Activated naive CD8-positive, alpha-beta T cell (primary cell): Measurements from ENCODE around the gene CILP2.

Source experiments
- H3K27ac Mint-ChIP-seq: one replicate; pipeline ENCODE4 v1.8.0; 2021; ENCODE audit warnings: mixed read lengths
- H3K27me3 Mint-ChIP-seq: one replicate; pipeline ENCODE4 v1.8.0; 2021; ENCODE audit warnings: mixed read lengths
- H3K36me3 Mint-ChIP-seq: one replicate; pipeline ENCODE4 v1.8.0; 2021; ENCODE audit warnings: mixed read lengths
- H3K4me1 Mint-ChIP-seq: one replicate; pipeline ENCODE4 v1.8.0; 2021; ENCODE audit warnings: low read depth, mixed read lengths
- H3K4me3 Mint-ChIP-seq: one replicate; pipeline ENCODE4 v1.8.0; 2021; ENCODE audit warnings: mild to moderate bottlenecking, mixed read lengths
- H3K9me3 Mint-ChIP-seq: one replicate; pipeline ENCODE4 v1.8.0; 2021; ENCODE audit warnings: low read depth, mixed read lengths

The CILP2 gene

GRCh38 chr19:19558055-19558454 lies 20.0 kb downstream of the CILP2 start:
- Mint-ChIP-seq H3K4me3 (no peak overlapping the region), H3K27me3 (no peaks in the 10 kb centered on the region), H3K4me1 (peaks cover 16% of the 10 kb centered on the region), H3K27ac (no peak overlapping the region), H3K9me3 (no peaks in the 10 kb centered on the region), H3K36me3 (no peaks in the 10 kb centered on the region)

GRCh38 chr19:19558636-19559035 lies 20.6 kb downstream of the CILP2 start:
- Mint-ChIP-seq H3K36me3 (no peaks in the 10 kb centered on the region), H3K27me3 (no peaks in the 10 kb centered on the region), H3K9me3 (no peaks in the 10 kb centered on the region), H3K4me1 (peaks cover 16% of the 10 kb centered on the region), H3K27ac (no peak overlapping the region), H3K4me3 (no peak overlapping the region)

GRCh38 chr19:19559931-19560330 lies 21.9 kb downstream of the CILP2 start:
- Mint-ChIP-seq H3K9me3 (no peaks in the 10 kb centered on the region), H3K27me3 (no peaks in the 10 kb centered on the region), H3K4me1 (peaks cover 15% of the 10 kb centered on the region), H3K27ac (peak overlapping the region; percentile 46), H3K4me3 (no peak overlapping the region), H3K36me3 (no peaks in the 10 kb centered on the region)

GRCh38 chr19:19561946-19562664 lies 24.0 kb downstream of the CILP2 start:
- Mint-ChIP-seq H3K4me1 (peaks cover 15% of the 10 kb centered on the region), H3K36me3 (no peaks in the 10 kb centered on the region), H3K4me3 (no peak overlapping the region), H3K27ac (no peak overlapping the region), H3K9me3 (no peaks in the 10 kb centered on the region), H3K27me3 (no peaks in the 10 kb centered on the region)

- Mint-ChIP-seq H3K9me3 (no peaks in the 10 kb centered on the region), H3K27me3 (no peaks in the 10 kb centered on the region), H3K36me3 (peaks cover 2% of the 10 kb centered on the region), H3K4me1 (peaks cover 15% of the 10 kb centered on the region), H3K27ac (no peak overlapping the region), H3K4me3 (no peak overlapping the region)
These were observed 24.7 kb downstream of the CILP2 start for GRCh38 chr19:19562665-19563347.

- Mint-ChIP-seq H3K36me3 (peaks cover 2% of the 10 kb centered on the region), H3K4me1 (peaks cover 15% of the 10 kb centered on the region), H3K9me3 (no peaks in the 10 kb centered on the region), H3K27ac (no peak overlapping the region), H3K27me3 (no peaks in the 10 kb centered on the region), H3K4me3 (no peak overlapping the region)
These were observed 25.3 kb downstream of the CILP2 start for GRCh38 chr19:19563348-19563848.

GRCh38 chr19:19566306-19566705 lies 28.2 kb downstream of the CILP2 start:
- Mint-ChIP-seq H3K4me1 (peaks cover 4% of the 10 kb centered on the region), H3K27ac (no peak overlapping the region), H3K4me3 (no peak overlapping the region), H3K36me3 (peaks cover 6% of the 10 kb centered on the region), H3K27me3 (no peaks in the 10 kb centered on the region), H3K9me3 (no peaks in the 10 kb centered on the region)

- Mint-ChIP-seq H3K9me3 (no peaks in the 10 kb centered on the region), H3K36me3 (peaks cover 6% of the 10 kb centered on the region), H3K4me3 (no peak overlapping the region), H3K27me3 (no peaks in the 10 kb centered on the region), H3K27ac (no peak overlapping the region), H3K4me1 (peaks cover 3% of the 10 kb centered on the region)
These were observed 29.3 kb downstream of the CILP2 start for GRCh38 chr19:19567391-19567790.

- Mint-ChIP-seq H3K27ac (no peak overlapping the region), H3K36me3 (peaks cover 6% of the 10 kb centered on the region), H3K27me3 (no peaks in the 10 kb centered on the region), H3K4me3 (no peak overlapping the region), H3K4me1 (peaks cover 3% of the 10 kb centered on the region), H3K9me3 (no peaks in the 10 kb centered on the region)
These were observed 31.0 kb downstream of the CILP2 start for GRCh38 chr19:19568802-19569756.

- H3K9me3 Mint-ChIP-seq: no peaks in the 10 kb centered on the region
- no peaks in the 10 kb centered on the region for H3K27me3 Mint-ChIP-seq
- peaks cover 6% of the 10 kb centered on the region for H3K36me3 Mint-ChIP-seq
These were observed 32.5 kb downstream of the CILP2 start for GRCh38 chr19:19570571-19570970.

GRCh38 chr19:19571071-19571786 lies 33.2 kb downstream of the CILP2 start:
- peaks cover 6% of the 10 kb centered on the region for H3K36me3 Mint-ChIP-seq
- no peak overlapping the region for H3K4me3 Mint-ChIP-seq
- no peak overlapping the region for H3K27ac Mint-ChIP-seq
- H3K9me3 Mint-ChIP-seq: no peaks in the 10 kb centered on the region
- no peaks in the 10 kb centered on the region for H3K27me3 Mint-ChIP-seq
- peaks cover 6% of the 10 kb centered on the region for H3K4me1 Mint-ChIP-seq

More at GRCh38 chr19:19570571-19570970, 32.5 kb downstream of the CILP2 start:
- Mint-ChIP-seq H3K27ac (no peak overlapping the region), H3K4me1 (peaks cover 5% of the 10 kb centered on the region), H3K4me3 (no peak overlapping the region)

GRCh38 chr19:19575411-19575810 lies 37.3 kb downstream of the CILP2 start:
- no peak overlapping the region for H3K27ac Mint-ChIP-seq

GRCh38 chr19:19578252-19578651 lies 40.2 kb downstream of the CILP2 start:
- Mint-ChIP-seq H3K27ac (no peak overlapping the region), H3K36me3 (no peaks in the 10 kb centered on the region), H3K4me3 (no peak overlapping the region), H3K27me3 (no peaks in the 10 kb centered on the region), H3K4me1 (peaks cover 7% of the 10 kb centered on the region), H3K9me3 (no peaks in the 10 kb centered on the region)

More at GRCh38 chr19:19575411-19575810, 37.3 kb downstream of the CILP2 start:
- Mint-ChIP-seq H3K4me3 (no peak overlapping the region), H3K4me1 (peaks cover 10% of the 10 kb centered on the region), H3K27me3 (no peaks in the 10 kb centered on the region), H3K9me3 (no peaks in the 10 kb centered on the region), H3K36me3 (peaks cover 4% of the 10 kb centered on the region)
